NOMO-1 treated with DMSO at 0.1 percent for 48 hours (cell line): ENCODE results near the gene DMC1.

ENCODE experiments used
- DNase-seq: peaks from one replicate; lab custom pipeline; 2025; ENCODE audit not compliant: unreplicated experiment; lab: John Stamatoyannopoulos, UW

The DMC1 gene

DNA sequence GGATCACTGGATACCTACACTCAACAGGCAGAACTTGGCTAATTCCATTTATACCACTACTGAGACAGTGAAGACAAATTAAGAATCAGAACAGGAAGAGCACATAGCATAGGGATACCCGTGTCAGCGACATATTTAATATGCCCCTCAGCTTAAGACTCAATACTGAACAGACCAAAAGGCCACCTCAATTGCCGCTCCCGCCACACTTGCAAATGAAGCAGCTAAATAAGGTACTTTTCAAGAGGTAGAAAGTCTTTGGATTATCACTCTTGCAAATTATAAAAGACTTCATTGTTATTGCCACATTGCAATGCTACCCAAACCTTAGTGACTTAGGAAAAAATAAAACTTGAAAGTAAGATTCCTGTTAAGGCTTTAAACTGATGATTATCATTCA is 67.0 kb downstream of the DMC1 start:
- DNase-seq: no peak

DNA sequence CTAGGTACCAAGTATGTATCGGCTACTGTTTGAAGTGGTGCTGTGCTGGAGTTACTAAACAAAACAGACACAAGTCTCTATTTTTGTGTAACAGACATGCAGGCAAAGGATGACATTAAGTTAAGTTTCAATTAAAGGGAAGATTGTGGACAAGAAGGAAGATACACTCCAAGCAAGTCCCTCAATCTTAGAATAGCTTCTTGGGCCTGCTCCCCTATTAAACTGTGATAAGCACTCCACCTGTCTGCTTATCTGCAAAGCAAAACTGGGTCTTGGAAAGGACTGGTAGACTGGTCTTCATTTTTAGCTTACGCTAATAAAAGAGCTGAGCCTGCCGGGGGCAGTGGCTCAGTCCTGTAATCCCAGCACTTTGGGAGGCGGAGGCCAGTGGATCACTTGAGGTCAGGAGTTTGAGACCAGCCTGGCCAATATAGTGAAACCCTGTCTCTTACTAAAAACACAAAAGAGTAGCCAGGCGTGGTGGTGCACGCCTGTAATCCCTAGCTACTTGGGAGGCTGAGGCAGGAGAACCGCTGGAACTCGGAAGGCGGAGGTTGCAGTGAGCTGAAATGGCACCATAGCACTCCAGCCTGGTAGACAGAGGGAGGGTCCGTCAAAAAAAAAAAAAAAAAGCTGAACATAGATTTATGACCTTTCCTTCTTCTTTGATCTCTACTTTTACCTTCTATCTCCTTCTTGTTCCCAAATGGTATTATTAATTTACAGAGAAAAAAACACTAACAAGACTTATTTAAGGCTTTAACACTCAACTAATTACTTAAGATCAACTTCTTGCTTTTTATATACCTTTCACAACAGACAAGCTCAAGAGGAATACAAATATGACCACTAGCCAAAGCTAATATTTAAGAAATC is 67.9 kb downstream of the DMC1 start:
- DNase-seq: no peak

DNA sequence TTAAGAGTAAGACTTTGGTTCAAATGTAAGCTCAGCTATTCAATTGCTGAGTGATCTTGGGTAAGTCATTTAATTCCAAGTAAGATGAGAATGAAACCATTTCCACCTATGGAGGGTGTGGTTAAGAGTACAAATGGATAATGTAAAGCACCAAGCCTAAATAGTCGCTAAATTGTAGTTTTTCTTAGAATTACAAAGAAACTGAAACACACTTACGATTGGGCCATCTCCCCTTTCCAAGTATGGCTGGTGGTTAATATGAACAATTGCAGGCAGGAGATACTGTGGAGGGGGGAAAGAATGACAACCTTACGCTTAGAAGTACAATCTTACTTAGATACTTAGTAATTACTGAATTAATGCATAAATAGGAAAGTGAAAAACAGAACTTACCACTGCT is 72.1 kb downstream of the DMC1 start:
- DNase-seq: no peak

DNA sequence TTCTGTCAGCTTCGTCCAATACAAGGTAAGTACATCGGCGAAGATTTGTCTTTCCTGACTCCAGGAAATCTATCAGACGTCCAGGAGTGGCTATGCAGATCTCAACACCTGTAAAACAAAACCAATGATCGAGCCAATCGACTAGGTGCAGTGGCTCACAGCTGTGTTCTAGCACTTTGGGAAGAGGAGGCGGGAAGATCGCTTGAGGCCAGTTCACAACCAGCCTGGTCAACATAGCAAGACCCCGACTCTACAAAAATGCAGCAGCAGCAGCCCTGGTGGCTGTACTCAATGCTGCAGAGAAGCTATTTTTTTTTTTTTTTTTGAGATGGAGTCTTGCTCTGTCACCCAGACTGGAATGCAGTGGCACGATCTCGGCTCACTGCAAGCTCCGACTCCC is 75.0 kb downstream of the DMC1 start:
- no peak for DNase-seq

DNA sequence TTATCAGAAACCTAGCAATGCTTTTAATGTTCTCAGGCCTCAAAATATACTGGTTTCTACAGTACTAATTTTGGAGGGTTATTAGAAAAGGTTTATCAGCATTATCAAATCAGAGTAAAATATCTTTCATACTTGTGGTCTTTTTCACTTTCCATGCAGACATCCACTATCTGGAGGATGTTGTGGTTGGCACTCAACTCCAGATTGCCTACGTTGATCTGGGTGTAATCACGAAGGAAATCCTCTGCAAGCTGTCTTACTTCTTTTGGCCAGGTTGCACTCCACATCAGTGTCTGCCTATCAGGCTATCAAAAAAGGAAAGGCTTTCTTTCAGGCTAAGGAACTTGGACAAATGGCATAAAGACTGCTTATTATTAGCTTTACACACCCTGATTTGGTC is 75.5 kb downstream of the DMC1 start:
- DNase-seq: no peak

DNA sequence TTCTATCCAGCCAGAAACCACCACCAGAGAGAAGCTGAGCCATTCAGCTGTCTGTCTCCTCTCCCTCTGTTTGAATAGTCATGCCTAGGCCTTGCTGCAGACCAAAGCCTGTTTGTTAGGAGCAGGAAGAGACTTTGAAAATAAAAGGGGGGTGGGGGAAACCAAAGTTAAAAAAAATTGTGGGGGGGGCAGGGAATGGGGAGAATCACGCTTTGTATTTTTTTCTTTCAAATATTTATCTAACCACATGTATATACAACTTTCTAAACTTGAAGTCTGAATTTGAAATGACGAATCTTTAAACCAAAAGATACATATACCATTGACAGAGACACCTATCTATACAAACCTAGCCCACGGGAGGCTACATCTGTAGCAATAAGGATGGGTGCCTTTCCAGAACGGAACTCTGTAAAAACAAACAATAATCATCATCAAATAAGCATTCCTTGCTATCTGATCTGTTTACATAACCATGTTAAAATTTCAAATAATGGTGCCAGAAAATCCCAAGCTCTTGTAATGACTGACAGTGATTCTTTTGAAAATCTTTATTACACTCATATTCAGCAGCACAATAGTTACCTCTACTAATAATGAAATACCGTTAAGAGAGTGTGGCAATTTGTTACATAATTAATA is 78.2 kb downstream of the DMC1 start:
- DNase-seq: no peak

DNA sequence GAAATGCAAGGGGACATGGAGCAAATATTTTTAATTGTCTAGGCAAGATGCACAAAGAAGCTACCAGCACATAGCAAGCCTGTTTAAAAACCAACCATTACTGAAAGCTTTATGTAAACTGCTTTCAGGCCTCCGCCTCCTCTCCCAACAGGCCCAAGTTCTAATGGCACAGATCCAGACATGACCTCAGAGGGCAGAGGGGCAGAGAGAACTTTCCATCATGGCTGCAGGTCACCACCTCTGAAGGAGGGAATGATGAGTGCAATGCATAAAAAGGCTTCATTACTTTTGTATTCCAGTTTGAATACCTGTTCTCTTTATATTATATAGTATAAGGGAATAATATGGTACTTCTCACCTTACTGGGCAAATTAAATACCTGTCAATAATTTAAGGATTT is 79.1 kb downstream of the DMC1 start:
- no peak for DNase-seq

DNA sequence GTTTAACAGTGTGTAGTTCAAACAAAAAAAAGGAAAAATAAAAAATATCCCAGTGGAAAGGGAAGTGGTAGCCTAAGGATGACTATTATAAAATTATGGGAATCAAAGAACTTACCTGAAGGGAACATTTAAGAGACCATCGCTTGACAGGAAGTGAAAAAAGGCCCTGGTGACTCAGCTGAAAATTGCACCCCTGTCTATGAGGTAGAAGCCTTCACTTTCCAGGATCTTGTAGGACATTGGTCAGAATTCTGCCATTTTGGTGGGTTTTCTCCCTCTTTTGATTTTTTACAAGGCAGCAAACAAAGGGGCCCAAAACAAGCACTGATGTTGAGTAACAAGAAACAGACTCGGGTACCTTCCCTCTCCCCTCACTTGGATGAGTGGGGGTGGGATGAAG is 79.5 kb downstream of the DMC1 start:
- no peak for DNase-seq

DNA sequence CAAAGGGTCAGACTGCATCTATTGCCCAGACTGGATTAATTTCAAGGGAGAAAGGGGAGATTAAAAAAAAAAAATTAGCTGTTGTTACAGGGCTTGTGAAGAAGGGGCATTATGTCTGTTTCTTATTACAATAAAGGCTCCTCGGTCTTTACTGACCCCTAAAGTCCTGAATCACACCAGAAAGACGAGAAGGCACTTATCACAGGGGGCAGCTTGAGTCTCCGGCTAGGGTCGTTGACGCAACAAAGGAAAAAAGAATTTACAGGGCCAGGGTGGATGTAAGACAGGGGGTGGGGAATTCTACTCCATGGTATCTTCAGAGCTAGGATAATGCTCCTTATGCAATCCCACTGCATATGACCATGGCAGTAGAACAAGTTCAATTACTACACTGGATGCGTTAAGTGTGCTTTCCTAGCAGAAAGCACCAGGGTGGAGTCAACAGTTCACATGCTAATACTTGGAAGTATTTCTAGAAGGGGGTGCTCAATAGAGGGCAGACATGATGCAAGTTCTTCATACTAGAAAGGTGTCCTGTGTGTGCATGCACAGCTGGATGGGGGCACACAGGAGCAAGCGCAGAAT is 80.3 kb downstream of the DMC1 start:
- DNase-seq: no peak

DNA sequence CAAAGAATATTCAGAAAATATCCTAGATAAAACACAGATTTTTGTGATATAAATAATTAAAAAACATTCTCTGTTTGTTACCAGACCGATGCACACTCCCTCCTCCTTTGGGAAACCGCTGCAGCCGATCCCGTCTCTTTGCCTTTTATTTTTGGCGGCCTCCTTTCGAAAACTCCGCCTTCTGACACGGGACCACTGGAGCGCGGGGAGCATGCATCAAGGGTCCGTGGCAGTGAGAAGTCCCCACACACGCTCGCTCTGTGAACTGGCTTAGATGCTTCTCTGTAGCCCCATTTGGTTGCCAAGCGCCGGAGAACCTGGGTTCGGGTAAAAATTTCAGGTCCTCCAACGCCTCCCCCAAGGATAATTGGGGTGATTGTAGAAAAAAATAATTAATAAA is 80.8 kb downstream of the DMC1 start:
- no peak for DNase-seq

DNA sequence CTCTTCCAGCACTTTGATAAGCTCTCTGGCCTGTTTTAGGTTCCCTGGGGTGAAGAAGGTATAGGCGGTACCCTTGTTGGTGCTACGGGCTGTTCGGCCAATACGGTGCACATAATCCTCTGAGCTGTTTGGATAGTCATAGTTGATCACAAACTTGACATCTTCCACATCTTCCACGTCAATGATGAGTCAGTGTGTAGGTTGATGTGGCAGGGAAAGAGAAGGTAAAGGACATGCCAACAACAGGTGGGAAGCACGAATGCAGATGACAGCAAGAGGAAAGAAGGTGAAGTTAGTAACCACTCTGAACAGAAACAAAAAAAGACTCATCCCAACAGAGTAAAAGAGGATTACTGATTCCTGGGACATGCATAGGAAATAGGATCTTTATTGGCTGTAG is 82.0 kb downstream of the DMC1 start:
- no peak for DNase-seq

DNA sequence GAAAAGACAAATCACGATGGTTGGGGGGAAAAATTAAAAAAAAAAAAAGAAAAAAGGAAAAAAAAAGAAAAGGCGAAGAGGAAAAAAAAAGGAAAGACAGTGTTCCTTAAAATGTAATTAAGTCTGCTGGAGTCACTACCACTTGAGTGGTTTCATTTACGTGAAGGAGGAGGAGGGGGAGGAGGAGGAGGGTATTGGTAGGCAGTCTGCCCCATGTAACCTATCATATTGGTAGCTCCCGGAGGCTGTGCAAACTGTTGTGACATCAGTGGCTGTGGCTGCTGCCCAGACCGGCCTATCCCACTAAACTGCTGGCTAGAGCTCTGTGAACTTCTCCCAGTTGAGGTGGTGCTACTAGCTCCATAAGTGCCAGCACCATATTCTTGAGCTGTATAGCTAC is 84.2 kb downstream of the DMC1 start:
- DNase-seq: no peak

DNA sequence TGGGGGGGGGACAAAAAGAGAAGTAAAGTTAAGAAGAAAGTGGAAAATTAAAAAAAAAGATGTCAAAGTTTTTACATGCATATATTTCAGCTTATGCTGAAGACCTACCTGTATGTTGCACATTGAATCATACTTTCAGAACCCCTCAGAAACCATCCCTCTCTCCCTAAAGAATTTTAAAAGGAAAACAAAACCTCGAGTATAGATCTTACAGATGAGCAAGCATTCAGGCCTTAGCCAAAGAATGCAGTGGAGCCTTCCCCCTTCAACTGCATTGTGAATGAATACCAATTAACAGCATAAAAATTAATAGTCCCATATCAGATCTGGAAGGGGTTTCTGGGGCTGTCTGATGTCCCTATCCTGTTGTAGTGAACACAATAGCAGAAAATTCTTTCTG is 85.7 kb downstream of the DMC1 start:
- no peak for DNase-seq

DNA sequence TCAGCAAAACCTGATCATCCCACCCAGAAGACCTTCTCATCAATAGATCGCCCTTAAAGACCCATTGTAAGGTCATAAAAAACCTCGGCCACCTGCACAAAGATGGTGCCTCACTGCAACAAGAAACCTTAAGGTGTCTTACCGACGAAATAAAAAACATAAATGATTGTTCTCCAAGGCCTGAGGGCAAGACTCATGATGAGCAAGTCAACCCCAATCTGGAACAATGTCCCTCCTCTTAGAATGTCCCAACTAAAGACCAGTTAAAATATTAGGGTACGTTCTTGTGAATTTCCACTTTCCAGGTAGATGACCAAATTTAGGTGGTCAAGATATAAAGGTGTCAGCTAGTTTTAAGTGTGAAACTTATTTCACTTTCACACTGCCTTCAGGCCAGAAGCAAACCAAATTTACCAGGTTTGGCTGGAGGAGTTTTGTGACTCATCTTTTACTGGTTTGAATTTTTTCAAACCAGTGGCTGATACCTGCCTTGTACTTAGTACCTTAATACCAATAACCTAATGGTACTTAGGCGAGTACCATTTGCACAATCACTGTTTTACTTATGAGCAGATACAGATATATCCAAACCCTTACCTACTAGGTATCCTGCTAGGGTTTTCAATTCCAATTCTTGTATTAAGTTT is 87.2 kb downstream of the DMC1 start:
- no peak for DNase-seq

DNA sequence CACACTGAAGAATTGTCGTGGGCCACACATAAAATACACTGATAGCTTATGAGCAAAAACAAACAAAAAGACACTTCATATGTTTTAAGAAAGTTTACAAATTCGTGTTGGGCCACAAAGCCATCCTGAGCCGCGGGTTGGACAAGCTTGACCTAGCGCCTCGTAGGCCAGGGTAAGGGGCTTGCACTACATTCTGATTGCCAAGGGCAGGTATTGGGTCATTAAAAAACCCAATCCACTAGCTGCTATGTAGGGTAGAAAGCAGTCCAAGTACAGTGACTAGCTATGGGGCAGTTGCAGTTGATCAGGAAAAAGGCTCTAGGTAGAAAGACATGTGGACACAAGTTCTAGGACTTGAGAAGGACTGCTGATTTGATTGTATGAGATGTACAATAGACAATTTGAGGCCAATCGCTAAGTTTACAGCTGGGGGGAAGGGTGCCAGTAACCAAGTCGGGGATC is 88.1 kb downstream of the DMC1 start:
- no peak for DNase-seq

DNA sequence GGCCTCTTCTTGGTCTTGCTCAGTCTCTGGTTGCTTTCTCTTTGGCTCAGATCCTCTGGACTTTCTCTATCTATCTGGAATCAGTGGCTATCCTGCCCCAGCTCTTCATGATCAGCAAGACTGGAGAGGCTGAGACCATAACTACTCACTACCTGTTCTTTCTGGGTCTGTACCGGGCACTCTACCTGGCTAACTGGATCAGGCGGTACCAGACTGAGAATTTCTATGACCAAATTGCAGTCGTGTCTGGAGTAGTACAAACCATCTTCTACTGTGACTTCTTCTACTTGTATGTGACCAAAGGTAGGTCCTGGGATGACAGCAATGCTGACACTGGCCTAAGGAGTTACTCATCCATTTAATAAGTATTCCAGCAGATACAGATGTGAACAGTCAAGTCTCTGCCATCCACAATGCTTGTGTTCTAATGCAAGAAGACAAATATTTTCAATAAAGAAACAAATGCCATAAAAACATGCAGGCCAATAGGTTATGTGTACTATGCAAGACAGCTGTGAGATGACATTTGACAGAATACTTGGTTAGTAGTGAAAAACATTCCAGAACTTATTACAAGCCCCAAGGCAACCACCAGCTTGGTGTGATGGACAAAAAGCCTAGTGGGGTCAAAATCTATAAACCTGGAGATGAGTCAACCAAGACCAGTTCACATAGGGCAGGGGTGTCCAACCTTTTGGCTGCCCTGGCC is 88.7 kb downstream of the DMC1 start:
- no peak for DNase-seq

DNA sequence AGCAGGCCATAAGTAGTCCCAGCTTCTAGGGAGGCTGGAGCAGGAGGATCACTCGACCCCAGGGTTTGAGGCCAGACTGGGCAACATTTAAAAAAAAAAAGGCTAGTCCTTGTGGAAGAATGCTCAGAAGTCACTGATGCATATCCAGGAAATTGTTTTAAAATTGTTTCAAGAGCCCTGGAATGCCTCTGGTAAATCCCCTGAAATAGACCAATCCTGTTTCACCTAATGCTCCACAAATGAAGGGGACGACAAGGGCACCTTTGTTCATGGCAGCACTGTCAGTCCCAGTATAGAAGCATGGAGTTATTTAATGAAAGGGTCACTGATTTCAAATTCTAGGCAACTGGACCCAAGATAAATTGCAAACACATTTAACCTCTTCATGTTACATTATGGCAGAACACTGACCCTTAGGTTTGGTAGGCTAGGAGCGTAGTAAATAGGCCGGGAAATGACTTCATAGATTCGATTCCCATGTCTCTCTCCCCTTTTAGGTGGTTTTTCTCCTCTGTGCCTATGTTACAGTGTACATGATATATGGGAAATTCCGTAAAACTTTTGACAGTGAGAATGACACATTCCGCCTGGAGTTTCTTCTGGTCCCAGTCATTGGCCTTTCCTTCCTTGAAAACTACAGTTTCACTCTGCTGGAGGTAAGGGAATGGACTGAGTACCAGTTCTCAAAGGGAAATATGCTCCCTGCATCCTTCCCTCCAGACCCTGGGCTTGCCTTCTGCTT is 90.7 kb downstream of the DMC1 start:
- DNase-seq: no peak

DNA sequence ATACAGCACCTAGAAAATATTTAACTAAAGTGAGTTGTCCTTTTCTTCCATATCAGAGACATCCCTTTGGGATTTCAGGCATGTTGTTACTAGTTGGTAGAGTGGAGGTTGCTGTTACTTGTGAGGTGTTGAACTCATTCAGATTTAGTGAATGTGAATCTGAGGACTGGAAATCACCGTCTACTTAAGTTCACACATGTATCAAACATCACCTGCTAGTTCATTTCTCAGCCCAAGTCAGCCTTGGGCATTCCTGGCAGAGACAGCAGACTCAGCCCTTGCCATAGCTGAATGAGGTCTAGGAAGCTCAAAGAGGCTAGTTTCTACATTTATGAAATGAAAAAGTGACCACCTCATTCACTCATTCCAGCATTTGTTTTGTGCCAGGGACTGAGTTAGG is 92.4 kb downstream of the DMC1 start:
- DNase-seq: no peak

DNA sequence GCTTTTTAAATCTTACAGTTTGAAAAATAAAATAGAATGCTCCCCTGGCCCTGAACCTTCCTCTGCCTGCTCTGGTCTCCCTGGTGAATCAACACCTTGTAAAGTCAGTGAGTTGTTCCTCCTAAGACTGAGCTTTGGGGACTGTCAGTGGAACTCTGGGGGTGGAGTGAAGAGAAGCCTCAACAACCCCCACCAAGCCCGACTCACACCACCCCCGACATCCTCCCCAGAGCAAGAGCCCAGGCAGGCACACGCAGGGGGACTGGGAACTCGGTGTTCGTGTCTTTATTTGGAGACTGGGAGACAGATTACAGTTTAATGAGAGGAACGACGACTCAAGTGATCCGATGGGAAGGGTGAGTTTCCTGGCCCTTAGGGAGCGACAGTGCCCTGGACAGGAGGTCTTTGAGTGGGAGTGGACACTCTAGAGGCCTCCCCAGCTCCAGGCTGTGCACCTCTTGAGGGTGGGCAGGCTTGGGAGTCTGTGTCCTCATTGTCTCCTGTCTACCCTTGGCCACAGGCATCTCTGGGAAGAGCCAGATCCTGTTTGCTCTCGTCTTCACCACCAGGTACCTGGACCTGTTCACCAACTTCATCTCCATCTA is 95.9 kb downstream of the DMC1 start:
- no peak for DNase-seq

DNA sequence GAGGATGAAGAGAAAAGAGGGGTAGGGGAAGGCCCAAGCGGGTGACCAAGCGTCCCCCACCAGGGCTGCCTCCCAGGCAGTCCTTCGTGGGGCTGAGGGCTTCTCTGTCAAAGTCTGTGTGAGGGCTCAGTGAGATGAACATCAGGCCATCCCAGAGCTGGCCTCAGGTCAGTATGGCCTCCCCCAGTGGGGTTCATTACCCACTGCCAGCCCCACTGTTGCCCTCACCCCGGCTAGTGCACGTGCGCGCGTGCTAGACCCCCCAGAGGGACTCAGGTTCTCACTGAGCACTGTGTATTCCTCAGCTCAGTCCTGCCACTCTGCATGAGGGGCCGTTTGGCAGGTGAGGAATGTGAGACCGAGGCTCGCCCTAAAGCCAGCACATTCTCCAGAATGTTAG is 98.7 kb downstream of the DMC1 start:
- no peak for DNase-seq
